Sigmoid colon (tissue), 7 donors: Measurements from ENCODE around the gene RPS4Y2. TPM values are rescaled to one million over a fixed set of nuclear protein-coding genes. Genes with fewer than 3 reads are reported as not detected.

Experiments
- DNase-seq: peaks from one replicate; pipeline ENCODE4 v3.0.0-alpha.2; 2019
- H3K27ac ChIP-seq, 4 donors: fragments of 200-600 bp; sonication (generic); one replicate each; pipeline ENCODE4 v1.5.1; 2016 to 2019; ENCODE audit warnings: mild to moderate bottlenecking in 1 of 4
- H3K27me3 ChIP-seq, 3 donors: fragments of 200-600 bp; sonication (generic); one replicate each; pipeline ENCODE4 v1.5.1; 2019; ENCODE audit warnings: mild to moderate bottlenecking in 1 of 3
- H3K36me3 ChIP-seq, 4 donors: fragments of 200-600 bp; sonication (generic); one replicate each; pipeline ENCODE4 v1.5.1; 2016 to 2019
- H3K4me1 ChIP-seq, 4 donors: fragments of 200-600 bp; sonication (generic); one replicate each; pipeline ENCODE4 v1.5.1; 2017 to 2019
- H3K4me3 ChIP-seq, 4 donors: fragments of 200-600 bp; sonication (generic); one replicate each; pipeline ENCODE4 v1.5.1; 2017 to 2019; ENCODE audit warnings: mild to moderate bottlenecking in 2 of 4, moderate library complexity in 1 of 4
- H3K9me3 ChIP-seq, 4 donors: fragments of 200-600 bp in 3 of 4; sonication (generic) in 3 of 4; one replicate each; pipeline versions ENCODE4 v1.5.1 to v1.6.1; 2013 to 2019
- EP300 ChIP-seq, 4 donors: sonication (generic); formaldehyde crosslinking; IDR thresholded peaks; one replicate each; pipeline ENCODE4 v1.6.1; 2017; ENCODE audit warnings: antibody characterized with exemption in 4 of 4
- POLR2A ChIP-seq, 2 donors: fragments of 450-650 bp; IDR thresholded peaks; one replicate each; pipeline ENCODE4 v1.6.1; 2016; ENCODE audit warnings: antibody characterized with exemption in 2 of 2, mild to moderate bottlenecking in 2 of 2, moderate library complexity in 2 of 2
- POLR2AphosphoS5 ChIP-seq, 4 donors: sonication (generic); formaldehyde crosslinking; IDR thresholded peaks; one replicate each; pipeline ENCODE4 v1.6.1; 2017; ENCODE audit warnings: antibody characterized with exemption in 4 of 4
- WGBS, 2 donors: extraction: QIAGEN DNeasy Blood & Tissue Kit; methylation state at CpG; one replicate each; pipeline ENCODE4 v1.1.7; 2013; 5-methylcytosine and 5-hydroxymethylcytosine counted together
- intact Hi-C: fragments of 100-400 bp; cut with DNase I; formaldehyde crosslinking; loops from one replicate; pipeline ENCODE4 v1.15.1; 2023
- polyA plus RNA-seq, 3 donors: library from polyadenylated mRNA; stranded (reverse); fragments of 200-250 nt; gene quantifications; one replicate each; pipeline ENCODE4 v1.2.3, GENCODE V29; 2013
- total RNA-seq, 4 donors: library from RNA; depleted of rRNA; stranded (reverse); fragments of >200 nt; gene quantifications; one replicate each; pipeline ENCODE4 v1.1.0, GENCODE V29; 2016
- TF ChIP-seq, protein P1 (sequence below), 4 experiments: fragments of 450-650 bp in 3 of 4; fragments of 200-600 bp in 1 of 4; IDR thresholded peaks; one replicate each; pipeline ENCODE4 v1.5.1; 2016 to 2019; ENCODE audit warnings: antibody characterized with exemption in 4 of 4, mild to moderate bottlenecking in 3 of 4, moderate library complexity in 2 of 4
- donor health status: healthy with polysubstance abuse.
- donor health status: Bipolar disorder and iron deficiency.
- donor health status: healthy.

The RPS4Y2 gene
- total and polyA plus RNA-seq, 7 donors = not detected

DNA sequence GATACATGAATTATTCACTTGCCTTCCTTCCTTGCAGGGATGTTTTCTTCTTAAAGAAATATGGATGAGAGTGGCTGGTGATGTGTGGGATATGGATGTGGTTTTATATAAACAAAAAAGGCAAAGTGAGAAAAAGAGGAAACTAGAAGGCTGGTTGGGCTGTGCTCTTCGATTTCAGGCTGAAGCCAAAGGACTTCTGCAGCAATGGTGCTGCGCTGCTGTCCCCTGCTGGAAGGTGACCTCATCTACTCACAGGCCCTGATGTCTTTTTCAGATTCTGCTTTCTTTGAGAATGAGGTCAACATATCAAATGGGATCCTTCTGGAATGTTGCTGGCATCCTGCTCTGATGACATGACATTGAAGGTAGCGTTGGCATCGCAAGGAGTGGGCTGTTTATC, 15.3 kb upstream of the RPS4Y2 start:
- 60 to 66% methylated on average over 4 of the region's 4 CpGs for WGBS, 2 donors
- TF ChIP-seq POLR2A (IDR thresholded peaks at IDR 0.05) = no peak
- TF ChIP-seq, protein P1, sequence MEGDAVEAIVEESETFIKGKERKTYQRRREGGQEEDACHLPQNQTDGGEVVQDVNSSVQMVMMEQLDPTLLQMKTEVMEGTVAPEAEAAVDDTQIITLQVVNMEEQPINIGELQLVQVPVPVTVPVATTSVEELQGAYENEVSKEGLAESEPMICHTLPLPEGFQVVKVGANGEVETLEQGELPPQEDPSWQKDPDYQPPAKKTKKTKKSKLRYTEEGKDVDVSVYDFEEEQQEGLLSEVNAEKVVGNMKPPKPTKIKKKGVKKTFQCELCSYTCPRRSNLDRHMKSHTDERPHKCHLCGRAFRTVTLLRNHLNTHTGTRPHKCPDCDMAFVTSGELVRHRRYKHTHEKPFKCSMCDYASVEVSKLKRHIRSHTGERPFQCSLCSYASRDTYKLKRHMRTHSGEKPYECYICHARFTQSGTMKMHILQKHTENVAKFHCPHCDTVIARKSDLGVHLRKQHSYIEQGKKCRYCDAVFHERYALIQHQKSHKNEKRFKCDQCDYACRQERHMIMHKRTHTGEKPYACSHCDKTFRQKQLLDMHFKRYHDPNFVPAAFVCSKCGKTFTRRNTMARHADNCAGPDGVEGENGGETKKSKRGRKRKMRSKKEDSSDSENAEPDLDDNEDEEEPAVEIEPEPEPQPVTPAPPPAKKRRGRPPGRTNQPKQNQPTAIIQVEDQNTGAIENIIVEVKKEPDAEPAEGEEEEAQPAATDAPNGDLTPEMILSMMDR (IDR thresholded peaks at IDR 0.05) = peak in 1 of 4 experiments; percentile 23
- no peak for TF ChIP-seq EP300 (IDR thresholded peaks at IDR 0.05)
- TF ChIP-seq POLR2AphosphoS5 (IDR thresholded peaks at IDR 0.05) = no peak
- H3K27ac ChIP-seq = no peak overlapping the region
- H3K4me3 ChIP-seq = no peak overlapping the region
- no peaks in the 10 kb centered on the region for H3K9me3 ChIP-seq
- intact Hi-C loops = no loop called here
- no peaks in the 10 kb centered on the region for H3K4me1 ChIP-seq
- no peaks in the 10 kb centered on the region for H3K36me3 ChIP-seq
- no peaks in the 10 kb centered on the region for H3K27me3 ChIP-seq
- no peak for DNase-seq

GRCh38 chrY:20745060-20745459, 10.8 kb upstream of the RPS4Y2 start:
- Histone ChIP-seq H3K36me3 (no peaks in the 10 kb centered on the region), H3K4me3 (no peak overlapping the region), H3K4me1 (no peaks in the 10 kb centered on the region), H3K27ac (no peak overlapping the region), H3K9me3 (no peaks in the 10 kb centered on the region), H3K27me3 (no peaks in the 10 kb centered on the region)
- TF ChIP-seq, protein P1 (IDR thresholded peaks at IDR 0.05) = no peak
- 51 to 56% methylated on average over 2 of the region's 2 CpGs for WGBS, 2 donors
- intact Hi-C loops = no loop called here
- DNase-seq = no peak

DNA sequence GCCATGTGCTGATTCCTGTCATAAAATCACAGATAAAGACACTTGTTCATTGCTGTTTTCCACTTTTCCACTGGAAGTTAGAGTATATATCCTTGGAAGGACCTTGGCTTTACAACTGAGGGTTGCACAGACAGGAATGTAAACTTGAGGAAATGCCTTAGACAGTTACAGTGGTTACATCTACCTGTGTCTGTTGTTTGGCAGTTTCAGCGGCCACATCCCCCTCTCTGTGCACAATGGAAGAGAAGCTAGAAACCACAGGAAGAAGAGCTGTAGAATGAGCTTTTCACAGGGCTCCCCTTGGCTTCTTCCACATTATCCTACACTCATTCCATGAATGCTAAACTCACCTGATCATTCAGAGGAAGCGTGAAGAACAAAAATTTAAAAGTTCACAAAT, 9.0 kb upstream of the RPS4Y2 start:
- Histone ChIP-seq H3K27ac (no peak overlapping the region), H3K36me3 (no peaks in the 10 kb centered on the region), H3K27me3 (no peaks in the 10 kb centered on the region), H3K4me1 (no peaks in the 10 kb centered on the region), H3K4me3 (no peak overlapping the region), H3K9me3 (no peaks in the 10 kb centered on the region)
- no peak for DNase-seq
- intact Hi-C loops = no loop called here
- TF ChIP-seq POLR2AphosphoS5 (IDR thresholded peaks at IDR 0.05) (no peak), EP300 (IDR thresholded peaks at IDR 0.05) (no peak), POLR2A (IDR thresholded peaks at IDR 0.05) (no peak)
- TF ChIP-seq, protein P1 (IDR thresholded peaks at IDR 0.05) = no peak
- 51 to 67% methylated on average over 2 of the region's 2 CpGs for WGBS, 2 donors

DNA sequence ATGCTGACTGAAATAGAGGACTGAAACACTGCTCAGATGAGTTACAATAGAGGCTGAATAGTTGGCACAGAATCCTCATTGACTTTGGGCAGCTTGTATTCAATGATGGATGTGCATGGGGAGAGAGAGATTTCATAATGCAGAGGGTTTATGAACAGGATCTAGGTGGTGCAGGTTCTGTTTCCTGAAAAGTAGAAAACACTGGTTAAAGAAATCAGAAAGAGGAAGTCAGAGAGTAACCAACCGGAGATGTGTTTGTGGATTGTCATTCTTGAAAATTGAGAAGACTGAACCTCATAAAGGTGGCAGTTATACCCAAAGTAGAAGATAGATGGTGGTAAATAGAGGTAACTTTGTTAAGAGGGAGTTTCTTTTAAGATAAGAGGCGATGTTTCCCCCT, 8.0 kb downstream of the RPS4Y2 start:
- Histone ChIP-seq H3K36me3 (no peaks in the 10 kb centered on the region), H3K4me1 (no peaks in the 10 kb centered on the region), H3K27ac (no peak overlapping the region), H3K9me3 (no peaks in the 10 kb centered on the region), H3K4me3 (no peak overlapping the region), H3K27me3 (no peaks in the 10 kb centered on the region)
- WGBS, 2 donors = 40 to 74% methylated on average over 2 of the region's 2 CpGs
- intact Hi-C loops = no loop called here
- no peak for TF ChIP-seq EP300 (IDR thresholded peaks at IDR 0.05)
- no peak for TF ChIP-seq POLR2AphosphoS5 (IDR thresholded peaks at IDR 0.05)
- no peak for TF ChIP-seq POLR2A (IDR thresholded peaks at IDR 0.05)
- TF ChIP-seq, protein P1 (IDR thresholded peaks at IDR 0.05) = no peak
- DNase-seq = no peak

GRCh38 chrY:20765117-20765516, 9.2 kb downstream of the RPS4Y2 start:
- WGBS, 2 donors = 63 to 76% methylated on average over 2 of the region's 2 CpGs
- Histone ChIP-seq H3K4me3 (no peak overlapping the region), H3K9me3 (no peaks in the 10 kb centered on the region), H3K27me3 (no peaks in the 10 kb centered on the region), H3K4me1 (no peaks in the 10 kb centered on the region), H3K36me3 (no peaks in the 10 kb centered on the region), H3K27ac (no peak overlapping the region)
- no peak for TF ChIP-seq POLR2A (IDR thresholded peaks at IDR 0.05)
- no peak for TF ChIP-seq POLR2AphosphoS5 (IDR thresholded peaks at IDR 0.05)
- TF ChIP-seq, protein P1 (IDR thresholded peaks at IDR 0.05) = no peak
- no peak for TF ChIP-seq EP300 (IDR thresholded peaks at IDR 0.05)
- no peak for DNase-seq
- intact Hi-C loops = no loop called here
